Stomach smooth muscle (tissue), 2 donors: Measurements from ENCODE around the gene MDFIC2.
"Not testable (repeated sequence)": the region's sequence is repeated elsewhere in the genome, so short reads cannot be mapped to it uniquely, and the experiment has no call there.

Experiments used
- H3K27ac ChIP-seq: one replicate; pipeline ENCODE4 v1.7.0; 2013; ENCODE audit warnings: mild to moderate bottlenecking, low read length, inconsistent platforms
- H3K27me3 ChIP-seq, 2 donors: one replicate each; pipeline ENCODE4 v1.7.0; 2013; ENCODE audit warnings: low read length in 2 of 2; ENCODE audit not compliant: insufficient read depth in 2 of 2, control insufficient read depth in 1 of 2
- H3K36me3 ChIP-seq, 2 donors: one replicate each; pipeline ENCODE4 v1.7.0; 2013; ENCODE audit warnings: low read length in 2 of 2; ENCODE audit not compliant: control insufficient read depth in 2 of 2, insufficient read depth in 2 of 2
- H3K4me1 ChIP-seq: one replicate; pipeline ENCODE4 v1.7.0; 2013; ENCODE audit warnings: low read length; ENCODE audit not compliant: control insufficient read depth, insufficient read depth
- H3K4me3 ChIP-seq, 2 donors: one replicate each; pipeline ENCODE4 v1.7.0; 2013; ENCODE audit warnings: low read length in 2 of 2
- H3K9ac ChIP-seq, 2 donors: one replicate each; pipeline ENCODE4 v1.7.0; 2013; ENCODE audit warnings: low read length in 2 of 2, mild to moderate bottlenecking in 1 of 2
- H3K9me3 ChIP-seq, 2 donors: one replicate each; pipeline ENCODE4 v1.7.0; 2013; ENCODE audit warnings: low read length in 2 of 2; ENCODE audit not compliant: control insufficient read depth in 2 of 2
- donor health status: healthy.
- donor health status: Pancreatic carcinoma.

The MDFIC2 gene

DNA sequence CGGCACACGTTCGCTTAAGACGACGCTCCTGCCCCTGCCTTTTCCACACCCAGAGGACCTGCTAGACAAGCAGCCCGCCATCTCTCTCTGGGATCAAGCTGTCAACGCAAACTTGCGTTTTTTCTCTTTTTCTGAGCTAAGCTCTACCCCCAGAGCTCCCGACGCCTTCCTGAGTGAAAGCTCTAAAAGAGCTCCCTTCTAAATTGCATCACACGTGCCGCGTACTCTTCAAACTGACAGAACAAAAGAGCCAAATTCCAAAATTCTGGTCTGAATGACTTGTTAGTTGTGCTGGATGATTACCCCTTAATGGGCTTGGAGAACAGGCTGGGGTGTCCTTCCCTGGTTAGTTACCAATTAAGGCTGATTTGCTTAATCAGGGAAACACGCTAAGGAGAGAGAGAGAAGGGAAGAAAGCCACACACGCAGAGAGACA lies 81.2 kb downstream of the MDFIC2 start:
- Histone ChIP-seq H3K4me1 (no peaks in the 10 kb centered on the region), H3K36me3 (no peaks in the 10 kb centered on the region), H3K9me3 (peaks cover 0 to 2% of the 10 kb centered on the region in 2 donors), H3K27ac (no peak overlapping the region), H3K9ac (no peak overlapping the region), H3K27me3 (no peaks in the 10 kb centered on the region), H3K4me3 (no peak overlapping the region)

DNA sequence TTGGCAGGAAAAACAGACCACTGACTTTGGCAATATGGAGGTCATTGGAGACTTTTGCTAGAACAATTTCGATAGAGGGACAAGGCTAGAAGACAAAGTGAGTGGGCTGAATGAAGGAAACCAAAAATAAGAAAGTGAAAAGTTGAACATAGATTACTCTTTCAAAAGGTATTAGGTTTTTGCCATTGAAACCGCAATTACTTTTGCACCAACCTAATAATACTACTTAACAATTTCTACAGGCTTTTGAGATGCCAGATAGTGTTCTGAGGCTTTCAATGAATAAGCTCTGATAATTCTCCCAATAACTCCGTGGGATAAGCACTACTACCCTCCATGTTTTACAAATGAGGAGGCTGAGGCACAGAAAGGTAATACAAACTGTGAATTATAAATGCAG lies 85.0 kb downstream of the MDFIC2 start:
- Histone ChIP-seq H3K4me1 (no peaks in the 10 kb centered on the region), H3K9ac (no peak overlapping the region), H3K9me3 (peaks cover 0 to 2% of the 10 kb centered on the region in 2 donors), H3K27ac (no peak overlapping the region), H3K36me3 (no peaks in the 10 kb centered on the region), H3K27me3 (no peaks in the 10 kb centered on the region), H3K4me3 (no peak overlapping the region)

DNA sequence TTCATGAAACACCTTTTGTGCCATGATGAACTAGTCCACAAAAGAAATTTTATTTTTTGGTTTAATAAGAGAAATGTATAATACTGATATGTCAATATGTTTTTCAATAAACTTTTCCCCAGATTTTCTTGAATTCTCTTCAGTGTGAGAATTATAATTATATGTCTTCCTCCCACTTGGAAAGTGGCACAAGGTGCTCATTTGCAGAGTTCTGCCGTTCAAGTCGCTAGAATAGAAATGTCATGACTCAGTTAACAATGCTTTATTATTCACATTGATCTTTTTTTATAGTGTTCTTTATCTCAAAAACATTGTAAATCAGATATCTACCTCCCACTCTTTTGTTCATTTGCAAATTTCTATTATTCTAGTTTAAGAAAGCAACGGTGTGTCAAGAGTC lies 87.3 kb downstream of the MDFIC2 start:
- Histone ChIP-seq H3K9me3 (peaks cover 0 to 2% of the 10 kb centered on the region in 2 donors), H3K4me1 (no peaks in the 10 kb centered on the region), H3K36me3 (no peaks in the 10 kb centered on the region), H3K4me3 (no peak overlapping the region), H3K27ac (no peak overlapping the region), H3K27me3 (no peaks in the 10 kb centered on the region), H3K9ac (no peak overlapping the region)

DNA sequence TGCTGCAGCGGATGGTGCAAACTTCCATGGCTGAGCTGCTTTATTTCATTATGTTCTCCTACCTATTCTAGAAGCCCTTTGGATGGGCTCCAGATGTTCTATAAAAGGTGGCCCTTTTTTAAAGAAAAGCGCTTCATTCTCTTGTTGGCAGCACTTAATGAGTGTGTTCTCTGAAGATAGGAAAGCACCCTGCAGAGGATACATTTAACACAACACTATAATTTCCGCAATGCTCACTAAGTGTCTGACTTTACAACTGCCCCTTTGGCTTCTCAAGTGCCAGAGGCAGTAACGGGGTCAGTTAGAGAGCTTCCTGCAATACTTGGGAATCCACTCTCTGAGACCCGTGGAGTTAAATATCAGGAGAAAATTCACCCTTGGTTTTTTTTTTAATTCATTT lies 88.1 kb downstream of the MDFIC2 start:
- H3K27me3 ChIP-seq = no peaks in the 10 kb centered on the region

DNA sequence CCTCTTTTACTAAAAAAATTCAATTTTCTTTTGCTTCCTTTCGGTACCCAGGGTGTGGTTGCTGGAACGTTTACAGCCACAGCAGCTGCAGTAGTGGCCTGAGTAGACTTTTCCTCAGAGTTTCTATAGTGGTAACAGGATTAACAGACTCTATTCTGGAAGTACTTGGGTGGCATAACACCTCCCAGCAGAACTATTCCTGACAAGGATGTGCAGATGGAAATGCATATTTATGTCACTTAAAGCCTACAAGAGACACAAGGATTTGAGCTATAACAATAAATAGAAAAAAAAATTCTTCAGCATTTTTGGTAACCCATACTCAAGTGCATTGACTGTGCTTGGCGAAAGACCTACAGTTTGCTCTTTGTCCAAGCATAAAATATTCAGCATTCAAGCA lies 94.0 kb downstream of the MDFIC2 start:
- H3K27me3 ChIP-seq = no peaks in the 10 kb centered on the region
- no peaks in the 10 kb centered on the region for H3K4me1 ChIP-seq

More for the DNA sequence above, 88.1 kb downstream of the MDFIC2 start:
- Histone ChIP-seq H3K36me3 (no peaks in the 10 kb centered on the region), H3K4me3 (no peak overlapping the region), H3K27ac (no peak overlapping the region), H3K9me3 (peaks cover 0 to under 1% of the 10 kb centered on the region in 2 donors), H3K4me1 (no peaks in the 10 kb centered on the region), H3K9ac (no peak overlapping the region)

DNA sequence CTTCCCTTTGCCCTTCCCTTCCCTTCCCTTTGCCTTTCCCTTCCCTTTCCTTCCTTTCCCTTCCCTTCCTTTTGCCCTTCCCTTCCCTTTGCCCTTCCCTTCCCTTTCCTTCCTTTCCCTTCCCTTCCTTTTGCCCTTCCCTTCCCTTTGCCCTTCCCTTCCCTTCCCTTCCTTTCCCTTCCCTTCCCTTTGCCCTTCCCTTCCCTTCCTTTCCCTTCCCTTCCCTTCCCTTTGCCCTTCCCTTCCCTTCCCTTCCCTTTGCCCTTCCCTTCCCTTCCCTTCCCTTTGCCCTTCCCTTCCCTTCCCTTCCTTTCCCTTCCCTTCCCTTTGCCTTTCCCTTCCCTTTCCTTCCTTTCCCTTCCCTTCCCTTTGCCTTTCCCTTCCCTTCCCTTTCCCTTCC lies 101.2 kb downstream of the MDFIC2 start:
- not testable (repeated sequence) for H3K27ac ChIP-seq, H3K9ac ChIP-seq, H3K27me3 ChIP-seq, H3K9me3 ChIP-seq, H3K4me1 ChIP-seq, H3K4me3 ChIP-seq, H3K36me3 ChIP-seq

More for the DNA sequence above, 94.0 kb downstream of the MDFIC2 start:
- Histone ChIP-seq H3K36me3 (no peaks in the 10 kb centered on the region), H3K9me3 (no peaks in the 10 kb centered on the region), H3K9ac (no peak overlapping the region), H3K4me3 (no peak overlapping the region), H3K27ac (no peak overlapping the region)

DNA sequence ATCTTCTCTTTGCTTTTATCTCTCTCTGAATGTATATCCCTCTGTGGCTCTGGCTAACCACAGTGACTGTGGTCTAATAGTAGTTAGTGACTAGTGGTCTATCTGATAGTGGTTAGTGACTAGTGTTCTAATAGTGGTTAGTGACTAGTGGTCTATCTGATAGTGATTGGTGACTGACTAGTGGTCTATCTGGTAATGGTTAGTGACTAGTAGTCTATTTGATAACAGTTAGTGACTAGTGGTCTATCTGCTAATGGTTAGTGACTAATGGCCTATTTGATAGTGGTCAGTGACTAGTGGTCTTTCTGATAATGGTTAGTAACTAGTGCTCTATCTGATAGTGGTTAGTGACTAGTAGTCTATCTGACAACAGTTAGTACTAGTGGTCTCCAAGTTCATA lies 110.5 kb downstream of the MDFIC2 start:
- Histone ChIP-seq H3K4me3 (no peak overlapping the region), H3K27ac (no peak overlapping the region), H3K4me1 (no peaks in the 10 kb centered on the region), H3K9me3 (no peaks in the 10 kb centered on the region), H3K9ac (no peak overlapping the region), H3K36me3 (no peaks in the 10 kb centered on the region), H3K27me3 (no peaks in the 10 kb centered on the region)

DNA sequence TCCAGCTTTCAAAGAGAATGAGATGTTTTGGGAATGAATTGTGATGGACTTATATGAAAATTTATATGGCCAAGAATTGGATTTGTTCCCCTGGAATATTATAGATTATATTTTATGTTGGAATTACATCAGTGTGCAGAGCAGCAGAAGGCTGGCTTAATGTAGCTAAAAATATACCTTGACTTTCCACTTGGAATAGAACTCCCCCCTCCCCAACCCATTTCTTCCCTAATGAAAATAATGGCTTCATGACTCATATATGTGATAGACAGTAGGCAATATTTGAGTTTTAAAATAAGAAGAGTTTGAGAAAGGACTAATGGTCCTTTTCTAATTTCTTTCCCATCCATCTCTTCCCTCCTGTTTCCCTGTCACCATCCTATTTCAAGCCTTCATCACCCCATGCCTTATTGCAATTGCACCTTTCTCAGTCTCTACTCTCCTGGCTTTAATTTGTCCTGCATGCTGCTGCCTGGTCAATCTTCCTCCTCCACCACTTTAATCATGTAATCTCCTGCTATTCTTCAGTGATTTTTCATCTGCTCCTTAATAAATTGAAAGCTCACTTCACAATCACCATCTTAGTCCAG lies 122.5 kb downstream of the MDFIC2 start:
- Histone ChIP-seq H3K9ac (no peak overlapping the region), H3K4me1 (no peaks in the 10 kb centered on the region), H3K4me3 (no peak overlapping the region), H3K9me3 (no peaks in the 10 kb centered on the region), H3K36me3 (no peaks in the 10 kb centered on the region), H3K27me3 (no peaks in the 10 kb centered on the region), H3K27ac (no peak overlapping the region)

DNA sequence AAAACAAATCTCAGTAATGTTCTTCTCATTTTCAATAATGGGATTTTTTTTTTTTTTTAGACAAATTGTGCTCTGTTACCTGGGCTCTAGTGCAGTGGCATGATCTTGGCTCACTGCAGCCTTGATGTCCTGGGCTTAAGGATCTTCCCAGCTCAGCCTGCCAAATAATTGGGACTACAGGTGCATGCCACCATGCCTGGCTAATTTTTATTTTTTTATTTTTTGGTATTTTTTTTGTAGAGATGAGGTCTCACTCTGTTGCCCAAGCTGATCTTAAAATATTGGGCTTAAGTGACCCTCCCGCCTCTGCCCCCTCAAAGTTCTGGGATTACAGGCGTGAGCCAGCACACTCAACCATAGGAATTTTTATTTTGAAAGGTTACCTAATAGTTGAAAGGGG lies 126.2 kb downstream of the MDFIC2 start:
- Histone ChIP-seq H3K27ac (no peak overlapping the region), H3K36me3 (no peaks in the 10 kb centered on the region), H3K4me1 (peaks cover 3% of the 10 kb centered on the region), H3K9ac (no peak overlapping the region), H3K27me3 (no peaks in the 10 kb centered on the region), H3K9me3 (no peaks in the 10 kb centered on the region), H3K4me3 (no peak overlapping the region)

DNA sequence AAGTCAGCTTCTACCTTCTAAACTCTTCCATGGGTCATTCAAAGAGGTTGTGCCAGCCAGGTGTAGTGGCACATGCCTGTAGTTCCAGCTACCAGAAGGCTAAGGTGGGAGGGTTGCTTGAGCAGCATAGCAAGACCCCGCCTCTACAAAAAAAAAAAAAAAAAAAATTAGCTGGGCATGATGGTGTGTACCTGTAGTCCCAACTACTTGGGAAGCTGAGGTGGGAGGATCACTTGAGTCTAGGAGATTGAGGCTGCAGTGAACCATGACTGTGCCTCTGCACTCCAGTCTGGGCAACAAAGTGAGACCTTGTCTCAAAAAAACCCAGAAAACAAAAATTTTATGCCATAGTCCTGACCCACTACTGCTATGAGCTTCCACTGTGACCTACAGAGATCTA lies 126.8 kb downstream of the MDFIC2 start:
- no peaks in the 10 kb centered on the region for H3K36me3 ChIP-seq
- no peaks in the 10 kb centered on the region for H3K9me3 ChIP-seq
- no peaks in the 10 kb centered on the region for H3K27me3 ChIP-seq
- no peak overlapping the region for H3K4me3 ChIP-seq
- H3K9ac ChIP-seq = no peak overlapping the region
- peaks cover 3% of the 10 kb centered on the region for H3K4me1 ChIP-seq
- no peak overlapping the region for H3K27ac ChIP-seq

DNA sequence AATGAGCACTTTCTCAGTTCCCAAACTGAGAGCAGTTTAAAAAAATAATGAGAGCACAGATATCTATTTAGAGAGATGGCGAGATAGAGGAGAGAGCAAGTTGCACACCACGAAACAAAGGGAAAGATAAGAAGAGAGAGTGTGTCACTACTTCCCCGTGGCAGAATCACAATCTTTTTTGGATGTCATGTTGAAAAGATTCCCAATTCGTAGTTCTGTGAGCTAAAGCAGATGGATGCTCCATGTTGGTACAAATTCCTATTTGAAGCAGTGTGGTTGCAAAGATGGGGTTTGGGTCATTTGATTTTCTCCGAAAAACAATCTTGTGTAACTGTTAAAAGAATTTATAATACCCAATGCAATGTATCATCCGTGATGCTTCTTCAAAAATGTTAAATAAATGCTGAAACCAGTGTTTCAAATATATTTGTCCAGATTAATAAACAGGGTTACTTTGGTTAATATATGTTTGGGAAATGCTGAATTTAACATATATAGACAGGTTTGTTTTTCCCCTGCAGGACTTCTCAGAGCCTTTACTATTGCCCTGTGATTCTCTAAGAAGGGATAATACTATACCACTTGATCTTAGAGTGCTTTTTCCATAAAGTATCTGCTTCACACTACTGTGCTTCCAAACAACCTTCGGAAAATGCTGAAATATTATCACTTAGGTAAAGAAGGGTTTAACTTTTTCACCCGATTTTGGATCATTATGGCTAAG lies 128.5 kb downstream of the MDFIC2 start:
- Histone ChIP-seq H3K9me3 (no peaks in the 10 kb centered on the region), H3K9ac (no peak overlapping the region)

More for the DNA sequence above, 128.5 kb downstream of the MDFIC2 start:
- Histone ChIP-seq H3K36me3 (no peaks in the 10 kb centered on the region), H3K4me3 (no peak overlapping the region), H3K27me3 (no peaks in the 10 kb centered on the region), H3K4me1 (peaks cover 3% of the 10 kb centered on the region), H3K27ac (no peak overlapping the region)
